Inflammatory macrophage treated with lipopolysaccharide for 4 hours (primary cell): Measurements from ENCODE around the gene HSPE1.
"Not testable (repeated sequence)": the region's sequence is repeated elsewhere in the genome, so short reads cannot be mapped to it uniquely, and the experiment has no call there.

Experiments
- DNase-seq: peaks from one replicate; pipeline ENCODE4 v3.0.0-alpha.2; 2020

HSPE1 gene

DNA sequence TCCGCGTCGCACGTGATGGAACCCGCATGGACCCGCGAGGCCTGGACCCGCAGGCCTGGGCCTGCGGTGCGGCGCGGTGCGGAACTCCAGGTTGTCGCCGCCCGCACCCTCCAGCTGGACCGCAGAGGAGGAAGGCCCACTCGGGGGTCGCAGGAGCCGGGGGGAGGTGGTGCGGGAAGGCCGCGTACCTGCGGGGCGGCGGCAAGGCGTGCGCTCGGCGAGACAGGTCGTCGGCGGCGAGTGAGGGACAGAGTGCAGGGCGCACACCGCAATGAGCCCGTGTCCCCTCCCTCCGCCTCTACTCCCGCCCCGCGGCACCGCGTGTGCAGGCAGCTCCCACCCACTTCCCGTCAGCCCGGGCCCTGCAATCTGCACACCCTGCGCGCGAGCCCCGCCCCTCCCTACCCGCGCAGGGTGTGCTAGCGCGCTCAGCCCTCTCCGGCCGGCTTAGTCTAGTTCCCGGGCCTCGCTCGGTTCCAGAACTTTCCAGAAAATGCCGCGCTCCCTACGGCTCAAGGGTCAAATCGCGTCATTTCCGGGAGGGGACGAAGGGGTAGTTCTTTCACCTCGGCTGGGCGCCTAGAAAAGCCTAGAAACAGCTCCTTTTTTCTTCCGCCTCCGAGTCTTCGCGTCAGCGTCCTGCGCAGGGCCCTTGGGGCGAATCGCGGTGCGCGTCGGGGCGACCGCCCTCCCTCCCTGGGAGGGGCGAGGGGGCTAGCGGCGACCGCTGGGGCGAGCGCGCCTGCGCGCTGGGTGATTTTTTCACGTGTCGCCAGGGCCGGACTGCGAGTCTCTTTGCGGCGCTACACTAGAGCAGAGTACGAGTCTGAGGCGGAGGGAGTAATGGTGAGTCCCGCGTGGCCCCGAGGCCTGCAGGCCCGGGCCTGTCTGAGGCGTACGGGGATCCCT is at the start of gene HSPE1, which contains the start of gene HSPD1:
TSS of gene HSPE1 (plus strand) at position 786 of the 909 bp plus-strand sequence. CDS start at position 844, 58 bp downstream.
TSS of gene HSPD1 (minus strand) at position 247 of the 909 bp plus-strand sequence. CDS start 992 bp downstream, outside the sequence.
- DNase-seq, result peak; percentile 100

- no peak for DNase-seq
These were observed 49.7 kb upstream of the HSPE1 start for GRCh38 chr2:197450465-197450864.

GRCh38 chr2:197450935-197451358 is 49.2 kb upstream of the HSPE1 start:
- DNase-seq, result not testable (repeated sequence)

DNA sequence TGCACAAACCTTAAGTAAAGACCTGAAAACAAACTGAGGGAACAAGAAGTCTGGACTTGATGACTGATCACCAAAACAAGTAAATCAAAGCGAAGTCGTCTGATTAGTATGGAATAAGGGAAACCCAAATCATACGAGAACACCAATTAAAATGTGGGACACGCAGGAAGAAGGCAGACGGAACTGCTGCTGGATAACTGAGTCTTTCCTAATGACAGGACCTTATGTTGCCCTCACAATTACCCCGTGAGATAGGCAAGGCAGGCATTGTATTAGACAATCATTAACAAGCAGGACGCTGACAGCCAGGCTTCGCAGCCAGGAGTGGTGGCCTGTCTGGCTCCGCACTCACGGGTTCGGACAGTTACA is 47.4 kb upstream of the HSPE1 start:
- DNase-seq, result no peak

- peak; percentile 100 for DNase-seq
These were observed 46.9 kb upstream of the HSPE1 start, which contains the start of gene COQ10B for GRCh38 chr2:197453123-197453913. TSS of gene COQ10B (plus strand) at chr2:197453552. CDS start at chr2:197453561, 9 bp downstream.

DNA sequence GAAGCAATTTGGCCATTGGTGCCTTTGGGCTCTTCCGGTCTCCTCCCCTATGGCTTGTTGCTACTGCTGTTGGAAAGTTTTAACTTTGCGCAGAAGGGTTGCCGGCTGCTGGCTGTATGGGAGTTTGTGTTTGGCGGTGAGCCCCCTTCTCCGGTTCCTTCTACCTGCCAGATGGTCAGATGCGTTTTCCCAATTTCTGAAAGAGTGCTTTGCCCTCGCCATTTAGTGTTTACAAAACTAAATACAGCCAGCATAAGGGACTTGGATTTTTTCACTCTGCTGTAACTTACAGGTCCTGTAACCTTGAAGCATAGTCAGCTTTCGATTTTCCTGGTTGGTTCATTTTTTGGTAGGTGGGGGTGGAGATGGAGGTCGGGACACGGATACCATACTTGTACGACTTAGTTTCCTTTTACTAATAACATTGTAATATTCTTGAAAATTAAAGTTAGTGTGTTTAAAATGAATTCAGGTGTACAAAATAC is 46.2 kb upstream of the HSPE1 start:
- DNase-seq, result no peak

DNA sequence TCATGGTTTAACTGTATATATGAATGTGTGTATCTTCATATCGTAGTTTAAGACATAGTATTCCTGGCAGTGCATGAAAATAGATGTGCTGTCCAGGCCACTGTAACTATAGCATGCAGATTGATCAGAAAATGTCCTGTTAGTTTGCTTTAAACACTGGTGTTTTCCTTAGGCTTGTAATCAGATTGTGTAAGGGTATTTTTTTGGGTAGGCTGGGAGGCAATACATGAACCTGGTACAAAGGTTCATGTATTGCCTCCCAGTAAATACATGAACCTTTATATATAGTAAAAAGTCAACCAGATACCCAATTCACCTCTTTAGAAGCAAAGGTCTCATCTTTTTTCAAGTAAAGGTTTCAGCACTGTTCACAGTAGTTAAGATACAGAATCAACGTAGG is 45.3 kb upstream of the HSPE1 start:
- DNase-seq, result no peak

GRCh38 chr2:197455428-197455827 is 44.8 kb upstream of the HSPE1 start:
- no peak for DNase-seq

DNA sequence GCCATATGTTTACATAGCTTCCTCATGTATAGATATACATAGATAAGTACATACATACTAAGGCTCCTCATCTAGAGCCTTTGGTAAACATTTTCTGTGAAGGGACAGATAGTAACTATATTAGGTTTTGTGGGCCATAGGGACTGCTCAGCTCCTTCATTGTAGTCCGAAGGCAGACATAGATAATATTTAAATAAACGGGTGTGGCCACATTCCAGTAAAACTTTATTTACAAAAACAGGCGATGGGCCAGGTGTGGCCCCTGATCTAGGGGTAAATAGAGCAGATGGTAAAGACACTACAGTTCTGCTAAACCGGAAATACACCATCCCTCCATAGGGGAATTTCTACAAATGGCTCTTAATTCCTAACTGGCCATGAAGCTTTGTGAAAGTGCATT is 39.5 kb upstream of the HSPE1 start:
- DNase-seq, result no peak

- DNase-seq, result no peak
These were observed 39.1 kb upstream of the HSPE1 start for GRCh38 chr2:197461057-197461456.

- no peak for DNase-seq
These were observed 36.0 kb upstream of the HSPE1 start for GRCh38 chr2:197464175-197464574.

- DNase-seq, result peak; percentile 56
These were observed 28.0 kb upstream of the HSPE1 start for GRCh38 chr2:197472166-197472565.

GRCh38 chr2:197477797-197478196 is 22.4 kb upstream of the HSPE1 start:
- DNase-seq, result no peak

- no peak for DNase-seq
These were observed 19.8 kb upstream of the HSPE1 start for GRCh38 chr2:197480165-197481036.

- not testable (repeated sequence) for DNase-seq
These were observed 15.9 kb upstream of the HSPE1 start for GRCh38 chr2:197484248-197484647.

DNA sequence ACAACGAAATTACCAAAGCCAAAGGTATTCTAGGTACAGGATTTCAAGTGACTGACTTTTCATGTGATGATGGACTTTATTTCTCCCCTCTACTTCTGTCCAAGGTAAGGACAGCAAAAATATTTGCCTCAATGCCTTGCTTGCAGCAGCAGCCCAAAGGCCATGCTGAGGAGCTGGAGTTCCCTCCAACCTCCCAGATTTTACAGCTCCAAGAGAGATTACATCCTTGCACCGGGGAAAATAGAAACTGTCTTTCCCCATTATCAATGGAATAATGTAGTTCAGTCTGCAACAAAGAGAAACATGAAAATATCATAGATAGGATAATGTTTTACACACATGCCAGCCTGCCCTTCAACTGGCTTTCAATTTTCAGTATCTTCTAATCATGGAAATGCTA is 14.0 kb upstream of the HSPE1 start:
- DNase-seq, result no peak

- DNase-seq, result no peak
These were observed 12.8 kb upstream of the HSPE1 start for GRCh38 chr2:197487385-197487784.

- DNase-seq, result no peak
These were observed 4.6 kb upstream of the HSPE1 start for GRCh38 chr2:197495433-197496134.

GRCh38 chr2:197496695-197497094 is 3.5 kb upstream of the HSPE1 start:
- DNase-seq, result no peak

GRCh38 chr2:197497326-197497725 is 2.9 kb upstream of the HSPE1 start:
- no peak for DNase-seq

GRCh38 chr2:197498235-197498936 is 1.8 kb upstream of the HSPE1 start:
- DNase-seq, result no peak
